Measurements from ENCODE around the gene CEBPE. TPM values are rescaled to one million over a fixed set of nuclear protein-coding genes. Genes with fewer than 3 reads are reported as not detected.
A peak's percentile ranks its signal among the peaks of the same experiment; 100 is the strongest.
"Not testable (repeated sequence)": the region's sequence is repeated elsewhere in the genome, so short reads cannot be mapped to it uniquely, and the experiment has no call there.

CEBPE gene
- total RNA-seq, 2 donors from 2014 or later = not detected

DNA sequence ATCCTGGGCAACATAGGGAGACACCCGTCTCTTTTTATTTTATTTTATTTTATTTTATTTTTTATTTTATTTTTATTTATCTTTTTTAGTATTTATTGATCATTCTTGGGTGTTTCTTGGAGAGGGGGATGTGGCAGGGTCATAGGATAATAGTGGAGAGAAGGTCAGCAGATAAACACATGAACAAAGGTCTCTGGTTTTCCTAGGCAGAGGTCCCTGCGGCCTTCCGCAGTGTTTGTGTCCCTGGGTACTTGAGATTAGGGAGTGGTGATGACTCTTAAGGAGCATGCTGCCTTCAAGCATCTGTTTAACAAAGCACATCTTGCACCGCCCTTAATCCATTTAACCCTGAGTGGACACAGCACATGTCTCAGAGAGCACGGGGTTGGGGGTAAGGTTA is 11.4 kb downstream of the CEBPE start:
- not testable (repeated sequence) for ATAC-seq (replicated peaks); H3K4me3 Mint-ChIP-seq; H3K36me3 Mint-ChIP-seq (ENCODE audit: low read depth); H3K27ac Mint-ChIP-seq; H3K27me3 Mint-ChIP-seq; H3K9me3 Mint-ChIP-seq; H3K4me1 Mint-ChIP-seq

GRCh38 chr14:23106747-23107045 is 12.4 kb downstream of the CEBPE start:
- Mint-ChIP-seq H3K4me1 (no peaks in the 10 kb centered on the region), H3K27ac (peak overlapping the region; percentile 0), H3K27me3 (no peaks in the 10 kb centered on the region), H3K4me3 (no peak overlapping the region), H3K36me3 (ENCODE audit: low read depth) (no peaks in the 10 kb centered on the region), H3K9me3 (no peaks in the 10 kb centered on the region)
- no peak for ATAC-seq (replicated peaks)

GRCh38 chr14:23105348-23105824 is 13.7 kb downstream of the CEBPE start:
- no peak for ATAC-seq (replicated peaks)
- Mint-ChIP-seq H3K36me3 (ENCODE audit: low read depth) (no peaks in the 10 kb centered on the region), H3K27me3 (no peaks in the 10 kb centered on the region), H3K4me3 (no peak overlapping the region), H3K4me1 (no peaks in the 10 kb centered on the region), H3K27ac (no peak overlapping the region), H3K9me3 (no peaks in the 10 kb centered on the region)

GRCh38 chr14:23104591-23105347 is 14.3 kb downstream of the CEBPE start, which contains the start of gene CIROP:
TSS of gene CIROP (minus strand) at chr14:23104989. CDS start at chr14:23104920, 69 bp downstream.
- no peak within 1 kb of the TSS for H3K27ac Mint-ChIP-seq
- no peaks in the 10 kb centered on the region for H3K36me3 Mint-ChIP-seq (ENCODE audit: low read depth)
- H3K4me1 Mint-ChIP-seq = no peaks in the 10 kb centered on the region
- no peaks in the 10 kb centered on the region for H3K9me3 Mint-ChIP-seq
- H3K27me3 Mint-ChIP-seq = no peaks in the 10 kb centered on the region
- no peak within 1 kb of the TSS for H3K4me3 Mint-ChIP-seq
- ATAC-seq (replicated peaks) = no peak

GRCh38 chr14:23104070-23104590 is 14.9 kb downstream of the CEBPE start:
- no peaks in the 10 kb centered on the region for H3K9me3 Mint-ChIP-seq
- H3K27ac Mint-ChIP-seq = no peak overlapping the region
- no peak overlapping the region for H3K4me3 Mint-ChIP-seq
- H3K36me3 Mint-ChIP-seq (ENCODE audit: low read depth) = peaks cover 4% of the 10 kb centered on the region
- H3K4me1 Mint-ChIP-seq = no peaks in the 10 kb centered on the region
- no peaks in the 10 kb centered on the region for H3K27me3 Mint-ChIP-seq
- no peak for ATAC-seq (replicated peaks)

DNA sequence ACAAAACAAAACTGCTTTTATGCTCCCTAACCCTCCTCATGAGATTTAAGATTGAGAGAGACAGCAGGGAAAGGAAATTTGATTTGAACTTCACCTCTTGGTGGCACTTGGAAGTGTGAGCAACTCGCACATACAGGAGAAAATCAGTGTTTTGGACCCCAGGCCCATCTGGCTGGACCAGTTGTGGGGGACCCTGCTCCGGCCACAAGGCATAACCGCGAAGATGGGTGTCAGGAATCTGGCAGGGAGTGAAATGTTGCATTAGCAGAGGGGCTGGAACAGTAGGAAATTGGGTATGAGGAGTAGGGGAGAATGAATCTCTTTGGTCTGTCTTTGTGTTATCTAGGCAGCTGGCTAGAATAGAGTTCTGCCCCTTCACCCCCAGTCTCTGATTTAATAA is 15.5 kb downstream of the CEBPE start:
- no peak overlapping the region for H3K4me3 Mint-ChIP-seq
- no peaks in the 10 kb centered on the region for H3K27me3 Mint-ChIP-seq
- H3K4me1 Mint-ChIP-seq = no peaks in the 10 kb centered on the region
- H3K27ac Mint-ChIP-seq = no peak overlapping the region
- ATAC-seq (replicated peaks) = no peak
- peaks cover 9% of the 10 kb centered on the region for H3K36me3 Mint-ChIP-seq (ENCODE audit: low read depth)
- no peaks in the 10 kb centered on the region for H3K9me3 Mint-ChIP-seq

DNA sequence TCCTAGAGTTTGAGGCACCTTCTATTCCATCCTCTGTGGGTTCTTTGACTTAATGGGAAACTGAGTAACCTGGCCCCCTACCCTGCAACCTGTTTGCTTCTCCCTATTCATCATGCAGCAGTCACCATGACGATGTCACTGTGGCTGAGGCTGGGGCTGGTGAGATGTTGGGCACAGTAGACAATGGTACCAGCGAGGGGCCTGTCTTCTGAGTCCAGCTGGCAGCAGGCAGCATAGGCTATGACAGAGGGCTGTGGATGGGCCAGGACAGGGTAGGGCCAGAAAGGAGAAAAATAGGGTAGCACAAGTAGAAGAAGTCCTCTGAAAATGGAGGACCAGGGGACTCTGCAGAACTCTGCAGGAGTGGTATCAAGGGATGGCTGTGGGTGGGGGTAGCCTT is 16.3 kb downstream of the CEBPE start:
- Mint-ChIP-seq H3K27ac (no peak overlapping the region), H3K9me3 (no peaks in the 10 kb centered on the region), H3K4me1 (peaks cover under 1% of the 10 kb centered on the region), H3K4me3 (no peak overlapping the region), H3K36me3 (ENCODE audit: low read depth) (peaks cover 17% of the 10 kb centered on the region), H3K27me3 (no peaks in the 10 kb centered on the region)
- ATAC-seq (replicated peaks) = no peak

DNA sequence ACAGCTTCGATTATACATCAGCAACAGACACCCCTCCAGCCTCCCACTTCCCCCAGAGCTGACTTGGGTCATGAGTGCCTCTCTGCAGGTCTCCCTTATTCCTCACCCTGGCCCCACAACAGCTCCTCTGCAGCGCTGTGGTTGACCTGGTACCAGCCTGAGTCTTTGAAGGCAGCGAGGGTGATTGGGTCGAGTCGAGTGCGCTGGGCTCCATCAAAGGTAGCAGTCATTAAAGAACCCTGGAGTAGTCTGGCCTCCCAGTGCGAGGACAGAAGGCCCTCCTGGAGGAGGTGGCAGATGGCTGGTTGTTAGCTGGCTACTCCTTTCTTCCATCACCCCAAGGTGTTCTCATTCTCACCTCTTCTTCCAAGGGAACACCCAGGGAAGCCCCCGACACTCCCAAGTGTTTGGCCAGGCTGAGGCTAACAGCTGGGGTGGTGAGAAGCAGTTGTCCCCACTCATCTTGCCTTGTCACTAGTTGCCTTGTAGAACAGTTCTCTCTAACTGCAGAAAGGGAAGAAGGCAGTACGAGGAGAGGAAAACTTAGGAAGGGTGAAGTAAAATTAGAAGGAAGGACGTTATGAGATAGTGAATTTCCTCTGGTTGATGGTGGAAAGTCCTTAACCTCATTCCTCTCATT is 16.9 kb downstream of the CEBPE start:
- Mint-ChIP-seq H3K27ac (no peak overlapping the region), H3K9me3 (no peaks in the 10 kb centered on the region), H3K4me3 (no peak overlapping the region), H3K4me1 (peaks cover 8% of the 10 kb centered on the region), H3K36me3 (ENCODE audit: low read depth) (peaks cover 24% of the 10 kb centered on the region), H3K27me3 (no peaks in the 10 kb centered on the region)
- no peak for ATAC-seq (replicated peaks)

DNA sequence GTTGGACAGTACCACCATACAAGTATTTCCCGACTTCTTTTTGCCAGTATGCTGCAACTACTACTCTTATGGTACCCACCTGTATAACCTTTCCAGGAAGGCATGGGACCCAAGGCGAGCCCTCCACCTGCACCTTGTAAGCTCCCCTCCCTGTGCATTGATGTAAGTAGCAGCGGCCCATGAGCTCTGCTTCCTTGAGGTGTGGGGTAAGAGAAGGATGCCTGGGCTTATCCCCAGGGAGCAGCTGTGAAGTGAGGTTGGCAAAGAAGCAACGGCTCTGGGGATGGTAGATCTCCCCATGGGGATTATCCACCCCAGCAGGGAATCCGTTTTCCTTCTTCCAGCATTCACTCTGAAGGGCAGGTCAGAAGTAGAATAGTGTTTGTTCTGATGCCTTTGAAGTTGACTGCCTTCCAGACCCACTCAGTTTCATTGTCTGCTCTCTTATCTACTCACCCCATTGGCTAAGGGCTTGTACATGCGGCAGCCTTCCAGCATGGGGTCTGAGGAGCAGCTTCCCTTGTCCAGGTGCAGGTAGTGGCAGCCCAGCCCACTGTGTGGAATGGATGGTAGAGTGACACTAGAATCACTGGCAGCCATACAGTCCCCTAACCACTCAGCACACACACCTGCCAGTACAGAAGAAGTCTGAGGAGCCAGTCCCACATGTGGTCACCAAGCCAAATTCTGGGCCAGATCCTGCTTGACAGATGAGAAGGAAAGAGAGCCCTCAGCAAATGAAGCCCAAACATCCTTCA is 17.7 kb downstream of the CEBPE start:
- Mint-ChIP-seq H3K27me3 (no peaks in the 10 kb centered on the region), H3K9me3 (no peaks in the 10 kb centered on the region), H3K4me1 (peaks cover 10% of the 10 kb centered on the region), H3K36me3 (ENCODE audit: low read depth) (peaks cover 31% of the 10 kb centered on the region), H3K27ac (no peak overlapping the region), H3K4me3 (no peak overlapping the region)
- ATAC-seq (replicated peaks) = no peak

- Mint-ChIP-seq H3K27ac (peak overlapping the region; percentile 54), H3K36me3 (ENCODE audit: low read depth) (peaks cover 32% of the 10 kb centered on the region), H3K4me1 (peaks cover 10% of the 10 kb centered on the region), H3K27me3 (no peaks in the 10 kb centered on the region), H3K9me3 (no peaks in the 10 kb centered on the region), H3K4me3 (no peak overlapping the region)
- ATAC-seq (replicated peaks) = no peak
These were observed 19.7 kb downstream of the CEBPE start for GRCh38 chr14:23099212-23099861.

GRCh38 chr14:23097786-23098185 is 21.3 kb downstream of the CEBPE start:
- no peaks in the 10 kb centered on the region for H3K9me3 Mint-ChIP-seq
- peaks cover 41% of the 10 kb centered on the region for H3K36me3 Mint-ChIP-seq (ENCODE audit: low read depth)
- ATAC-seq (replicated peaks) = no peak
- no peak overlapping the region for H3K27ac Mint-ChIP-seq
- no peak overlapping the region for H3K4me3 Mint-ChIP-seq
- H3K4me1 Mint-ChIP-seq = peaks cover 14% of the 10 kb centered on the region
- H3K27me3 Mint-ChIP-seq = no peaks in the 10 kb centered on the region

GRCh38 chr14:23095196-23096108 is 23.6 kb downstream of the CEBPE start, which contains the start of gene C14orf119:
TSS of gene C14orf119 (plus strand) at chr14:23095505. CDS start at chr14:23097659, 2,154 bp downstream.
- no peak within 1 kb of the TSS for H3K27ac Mint-ChIP-seq
- H3K36me3 Mint-ChIP-seq (ENCODE audit: low read depth) = peaks cover 64% of the 10 kb centered on the region
- peak; percentile 90 for ATAC-seq (replicated peaks)
- H3K9me3 Mint-ChIP-seq = no peaks in the 10 kb centered on the region
- no peak within 1 kb of the TSS for H3K4me3 Mint-ChIP-seq
- no peaks in the 10 kb centered on the region for H3K27me3 Mint-ChIP-seq
- peaks cover 24% of the 10 kb centered on the region for H3K4me1 Mint-ChIP-seq

- H3K9me3 Mint-ChIP-seq = no peaks in the 10 kb centered on the region
- H3K36me3 Mint-ChIP-seq (ENCODE audit: low read depth) = peaks cover 72% of the 10 kb centered on the region
- no peak within 1 kb of the TSS for H3K27ac Mint-ChIP-seq
- H3K4me1 Mint-ChIP-seq = peaks cover 24% of the 10 kb centered on the region
- no peaks in the 10 kb centered on the region for H3K27me3 Mint-ChIP-seq
- H3K4me3 Mint-ChIP-seq = no peak within 1 kb of the TSS
- peak; percentile 47 for ATAC-seq (replicated peaks)
These were observed 24.3 kb downstream of the CEBPE start, which contains the start of gene ACIN1 for GRCh38 chr14:23094666-23095195. TSS of gene ACIN1 (minus strand) at chr14:23095136. CDS start at chr14:23095112, 24 bp downstream.
